Right lobe of liver (tissue), 6 donors: Measurements from ENCODE around the gene SPI1. TPM values are rescaled to one million over a fixed set of nuclear protein-coding genes. Genes with fewer than 3 reads are reported as not detected.

Experiments
- ATAC-seq, 4 donors: fragments of 200-7000 bp; cut with Tn5 transposase; one replicate each; pipeline ENCODE4 v1.9.1; 2020; ENCODE audit warnings: mild to moderate bottlenecking in 4 of 4, moderate library complexity in 4 of 4
- DNase-seq, 3 donors: peaks; one replicate each; pipeline ENCODE4 v3.0.0-alpha.2; 2020
- H3K27ac ChIP-seq, 3 donors: fragments of 200-600 bp; one replicate each; pipeline ENCODE4 v1.8.0; 2022
- H3K27me3 ChIP-seq, 2 donors: fragments of 200-600 bp; one replicate each; pipeline ENCODE4 v1.8.0; 2022
- H3K36me3 ChIP-seq, 4 donors: fragments of 200-600 bp; sonication (generic) in 1 of 4; one replicate each; pipeline versions ENCODE4 v1.5.1 to v1.8.0; 2017 to 2022; ENCODE audit warnings: control low read depth in 1 of 4
- H3K4me1 ChIP-seq, 4 donors: fragments of 200-600 bp; sonication (generic) in 1 of 4; one replicate each; pipeline versions ENCODE4 v1.5.1 to v1.8.0; 2017 to 2022; ENCODE audit warnings: control low read depth in 1 of 4
- H3K4me3 ChIP-seq, 3 donors: fragments of 200-600 bp; one replicate each; pipeline ENCODE4 v1.8.0; 2022
- H3K9me3 ChIP-seq, 4 donors: fragments of 200-600 bp; sonication (generic) in 1 of 4; one replicate each; pipeline versions ENCODE4 v1.5.1 to v1.8.0; 2017 to 2022; ENCODE audit warnings: control low read depth in 1 of 4
- CTCF ChIP-seq, 4 donors: fragments of 200-600 bp in 3 of 4; fragments of 450-650 bp in 1 of 4; IDR thresholded peaks; one replicate each; pipeline versions ENCODE4 v1.5.1 to v1.8.0; 2016 to 2022; ENCODE audit warnings: antibody characterized with exemption in 4 of 4, mild to moderate bottlenecking in 2 of 4
- POLR2A ChIP-seq: fragments of 450-650 bp; IDR thresholded peaks from one replicate; pipeline ENCODE4 v1.6.1; 2017; ENCODE audit warnings: antibody characterized with exemption, mild to moderate bottlenecking
- WGBS: methylation state at CpG from one replicate; pipeline ENCODE4 v1.1.6; 2018; ENCODE audit warnings: low coverage, low lambda C conversion rate; ENCODE audit not compliant: insufficient coverage; ENCODE audit errors: missing lambda C conversion rate; 5-methylcytosine and 5-hydroxymethylcytosine counted together
- intact Hi-C, 2 donors: fragments of 100-400 bp; cut with DNase I; formaldehyde crosslinking; loops; one replicate each; pipeline versions ENCODE4 v1.11.2 to v1.14.1; 2022
- total RNA-seq, 6 experiments: library from RNA; depleted of rRNA in 2 of 6; stranded (reverse); fragments of >200 nt in 2 of 6; fragmentation: NEBNext Ultra II Directional in 3 of 6; extraction: Animal tissue kit (Norgen Biotek cat#: 25700) in 3 of 6; gene quantifications; one replicate each; pipeline versions ENCODE4 v1.1.0 to v1.2.4, GENCODE V29; 2016 to 2023
- donor health status: DM: no; HTN: yes; CAD: no.
- donor health status: DM: no; HTN: no; CAD: no.
- donor health status: DM: no; HTN: no; CAD: no.
- donor health status: DM: no; HTN: yes; CAD: no.
- donor health status: DM: no; HTN: yes; CAD: no.

The SPI1 gene
- total RNA-seq, 6 experiments from 2014 or later = 7.5 to 29.1 (median 10.1) TPM

GRCh38 chr11:47414685-47415070 lies 36.3 kb upstream of the SPI1 start:
- H3K27ac ChIP-seq = no peak overlapping the region
- H3K27me3 ChIP-seq = no peaks in the 10 kb centered on the region
- DNase-seq (peak in 1 of 3 donors; percentile 55), ATAC-seq (no peak)
- H3K4me3 ChIP-seq = no peak overlapping the region
- H3K4me1 ChIP-seq = no peaks in the 10 kb centered on the region
- H3K36me3 ChIP-seq = peaks cover 0 to 25% (median 7%) of the 10 kb centered on the region in 4 donors
- H3K9me3 ChIP-seq = no peaks in the 10 kb centered on the region
- no CpG with 5 or more reads among the region's 19 CpGs for WGBS
- intact Hi-C loops = no loop called here
- TF ChIP-seq POLR2A (no peak), CTCF (IDR thresholded peaks at IDR 0.05) (no peak)

GRCh38 chr11:47413908-47414684 lies 35.7 kb upstream of the SPI1 start:
- H3K4me3 ChIP-seq = no peak overlapping the region
- H3K9me3 ChIP-seq = no peaks in the 10 kb centered on the region
- ATAC-seq (no peak), DNase-seq (no peak)
- intact Hi-C loops = no loop called here
- H3K36me3 ChIP-seq = peaks cover 0 to 22% (median 4%) of the 10 kb centered on the region in 4 donors
- H3K4me1 ChIP-seq = peaks cover 0 to 3% (median 0%) of the 10 kb centered on the region in 4 donors
- H3K27ac ChIP-seq = no peak overlapping the region
- TF ChIP-seq POLR2A = no peak
- no peak for TF ChIP-seq CTCF (IDR thresholded peaks at IDR 0.05)
- WGBS = 66% methylated on average over 4 of the region's 16 CpGs
- H3K27me3 ChIP-seq = no peaks in the 10 kb centered on the region

- WGBS = 80% methylated on average over 4 of the region's 13 CpGs
- intact Hi-C loops = no loop called here
Observed at GRCh38 chr11:47413351-47413750, 35.0 kb upstream of the SPI1 start.

GRCh38 chr11:47411884-47412746 lies 33.8 kb upstream of the SPI1 start:
- no peaks in the 10 kb centered on the region for H3K9me3 ChIP-seq
- peaks cover 0 to 2% (median 0%) of the 10 kb centered on the region in 4 donors for H3K36me3 ChIP-seq
- WGBS = 40% methylated on average over 1 of the region's 12 CpGs
- H3K27ac ChIP-seq = no peak overlapping the region
- DNase-seq = peak in 2 of 3 donors; percentile 69 to 70
- peaks cover 0 to 14% (median under 1%) of the 10 kb centered on the region in 4 donors for H3K4me1 ChIP-seq
- TF ChIP-seq CTCF (IDR thresholded peaks at IDR 0.05) = peak; percentile 67 to 82 (median 73)
- no peak for TF ChIP-seq POLR2A
- no peak overlapping the region for H3K4me3 ChIP-seq
- no peaks in the 10 kb centered on the region for H3K27me3 ChIP-seq
- peak in 1 of 4 donors; percentile 20 for ATAC-seq
- intact Hi-C loops = no loop called here

More at GRCh38 chr11:47413351-47413750, 35.0 kb upstream of the SPI1 start:
- ATAC-seq = no peak
- Histone ChIP-seq H3K9me3 (no peaks in the 10 kb centered on the region), H3K27me3 (no peaks in the 10 kb centered on the region), H3K36me3 (peaks cover 0 to 14% (median 0%) of the 10 kb centered on the region in 4 donors), H3K4me1 (peaks cover 0 to 6% (median 0%) of the 10 kb centered on the region in 4 donors), H3K4me3 (no peak overlapping the region), H3K27ac (no peak overlapping the region)
- DNase-seq = no peak
- TF ChIP-seq POLR2A (no peak), CTCF (IDR thresholded peaks at IDR 0.05) (no peak)
